Measurements from ENCODE around the gene HNRNPA2B1.

Gene HNRNPA2B1

GRCh38 chr7:26145238-26145637 lies 55.3 kb downstream of the HNRNPA2B1 start:
- DNase-seq (ENCODE audit: low spot score): no peak

GRCh38 chr7:26144184-26145080 lies 56.1 kb downstream of the HNRNPA2B1 start:
- no peak for DNase-seq (ENCODE audit: low spot score)

- DNase-seq (ENCODE audit: low spot score): no peak
These were observed 57.1 kb downstream of the HNRNPA2B1 start for GRCh38 chr7:26143298-26144048.

GRCh38 chr7:26141077-26141476 lies 59.5 kb downstream of the HNRNPA2B1 start:
- DNase-seq (ENCODE audit: low spot score): no peak

GRCh38 chr7:26140380-26140779 lies 60.2 kb downstream of the HNRNPA2B1 start:
- DNase-seq (ENCODE audit: low spot score): no peak

Measured in germinal center (tissue), 1 donor.